NCI-H748 (cell line): ENCODE data around the gene NRF1.
"Not testable (repeated sequence)": the region's sequence is repeated elsewhere in the genome, so short reads cannot be mapped to it uniquely, and the experiment has no call there.

Experiments used
- DNase-seq: peaks from one replicate; lab custom pipeline; 2025; ENCODE audit not compliant: unreplicated experiment; lab: John Stamatoyannopoulos, UW

The NRF1 gene

DNA sequence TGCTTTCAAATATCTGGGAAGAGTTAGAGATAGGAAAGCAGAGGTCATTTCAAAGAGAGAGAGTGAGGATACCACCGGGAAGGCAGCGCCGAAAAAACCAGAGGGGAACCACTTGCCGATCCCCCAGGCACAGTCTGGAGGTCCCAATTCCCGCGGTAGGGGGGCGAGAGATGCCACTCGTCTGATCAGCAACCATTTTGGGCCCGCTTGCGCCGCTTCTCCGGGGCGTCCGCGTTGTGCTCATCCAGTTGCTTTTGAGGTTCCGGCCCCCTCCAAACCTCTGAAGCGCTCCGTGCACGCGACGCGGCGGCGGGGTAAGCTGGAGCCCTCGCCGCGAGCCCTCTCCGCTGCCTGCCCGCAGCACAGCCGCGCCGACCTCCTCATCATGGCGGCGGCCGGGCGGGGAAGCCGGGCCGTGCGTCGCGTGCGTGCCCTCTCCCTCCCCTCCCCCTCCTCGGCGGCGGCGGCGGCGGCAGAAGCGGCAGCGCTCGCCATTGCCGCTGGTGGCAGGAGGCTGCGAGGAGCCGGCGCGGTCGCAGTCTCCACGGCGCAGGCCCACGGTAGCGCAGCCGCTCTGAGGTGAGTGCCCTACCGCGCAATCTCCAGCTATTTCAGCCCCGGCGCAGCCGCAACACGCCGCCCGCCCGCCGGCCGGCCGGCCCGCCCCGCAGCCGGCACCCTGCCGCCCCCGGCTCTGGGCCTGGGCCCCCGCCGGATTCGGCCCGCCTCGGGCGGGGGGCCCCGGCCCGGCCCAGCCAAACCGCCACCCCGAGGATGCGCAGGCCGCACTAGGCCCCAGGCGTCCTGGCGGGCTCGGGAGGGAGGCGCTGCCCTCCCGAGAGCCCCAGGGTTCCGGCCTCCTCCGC lies at the start of gene NRF1:
TSS of gene NRF1 (plus strand) at position 475 of the 866 bp plus-strand sequence. CDS start 45,632 bp downstream, outside the sequence.
- peak; percentile 93 for DNase-seq

DNA sequence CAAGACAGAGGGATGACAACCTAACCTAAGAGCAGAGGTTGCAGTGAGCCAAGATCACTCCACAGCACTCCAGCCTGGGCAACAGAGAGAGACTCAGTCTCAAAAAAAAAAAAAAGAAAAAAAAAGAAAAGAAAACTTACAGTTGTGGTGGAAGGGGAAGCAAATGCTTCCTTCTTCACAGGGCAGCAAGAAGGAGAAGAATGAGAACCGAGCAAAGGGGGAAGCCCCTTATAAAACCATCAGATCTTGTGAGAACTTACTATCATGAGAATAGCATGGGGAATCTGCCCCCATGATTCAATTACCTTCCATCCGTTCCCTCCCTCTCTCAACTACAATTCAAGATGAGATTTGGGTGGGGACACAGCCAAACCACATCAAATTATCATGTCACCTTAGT lies 45.2 kb upstream of the NRF1 start:
- DNase-seq, result not testable (repeated sequence)

DNA sequence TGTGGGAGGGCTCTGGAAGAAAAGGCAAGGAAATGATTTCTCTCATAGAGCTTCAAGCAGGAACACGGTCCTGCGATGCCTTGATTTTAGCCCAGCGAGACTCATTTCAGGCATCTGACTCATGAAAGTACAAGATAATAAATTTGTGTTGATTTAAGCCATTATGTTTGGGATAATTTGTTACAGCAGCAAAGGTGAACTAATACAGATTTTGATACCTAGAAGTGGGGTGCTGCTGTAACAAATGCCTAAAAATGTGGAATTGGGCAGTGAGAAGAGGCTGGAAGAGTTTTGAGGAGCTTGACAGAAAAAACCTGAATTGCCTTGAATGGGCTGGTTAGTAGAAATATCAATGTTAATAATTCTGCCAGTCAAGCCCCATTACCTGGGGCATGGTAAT lies 44.1 kb upstream of the NRF1 start:
- DNase-seq, result no peak

DNA sequence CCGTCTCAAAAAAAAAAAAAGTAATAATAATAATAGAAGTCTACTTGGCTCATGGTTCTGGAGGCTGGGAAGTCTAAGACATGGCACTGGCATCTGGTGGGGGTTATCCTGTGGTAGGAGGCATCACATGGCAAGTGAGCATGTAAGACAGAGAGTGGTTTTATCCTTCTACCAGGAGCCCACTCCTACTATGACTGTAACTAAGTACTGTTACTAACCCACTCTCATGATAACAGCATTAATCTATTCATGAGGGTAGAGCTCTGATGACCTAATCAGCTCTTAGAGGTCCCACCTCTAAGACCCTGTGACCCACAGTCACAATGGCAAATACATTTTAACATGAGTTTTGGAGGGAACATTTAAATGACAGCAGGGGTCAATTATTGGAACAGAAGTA lies 43.3 kb upstream of the NRF1 start:
- DNase-seq, result no peak

DNA sequence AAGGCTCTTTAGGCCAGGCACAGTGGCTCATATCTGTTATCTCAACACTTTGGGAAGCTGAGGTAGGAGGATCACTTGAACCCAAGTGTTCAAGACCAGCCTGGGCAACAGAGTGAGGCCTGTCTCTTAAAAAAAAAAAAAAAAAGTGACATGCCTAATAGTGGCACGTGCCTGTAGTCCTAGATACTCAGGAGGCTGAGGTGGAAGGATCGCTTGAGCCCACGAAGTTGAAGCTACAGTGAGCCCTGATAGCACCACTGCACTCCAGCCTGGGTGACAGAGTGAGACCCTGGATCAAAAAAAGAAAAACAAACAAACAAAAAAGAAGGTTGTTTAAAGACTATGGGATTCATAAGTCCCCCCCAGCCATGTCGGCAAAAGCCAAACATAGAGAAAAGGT lies 42.2 kb upstream of the NRF1 start:
- DNase-seq, result no peak

DNA sequence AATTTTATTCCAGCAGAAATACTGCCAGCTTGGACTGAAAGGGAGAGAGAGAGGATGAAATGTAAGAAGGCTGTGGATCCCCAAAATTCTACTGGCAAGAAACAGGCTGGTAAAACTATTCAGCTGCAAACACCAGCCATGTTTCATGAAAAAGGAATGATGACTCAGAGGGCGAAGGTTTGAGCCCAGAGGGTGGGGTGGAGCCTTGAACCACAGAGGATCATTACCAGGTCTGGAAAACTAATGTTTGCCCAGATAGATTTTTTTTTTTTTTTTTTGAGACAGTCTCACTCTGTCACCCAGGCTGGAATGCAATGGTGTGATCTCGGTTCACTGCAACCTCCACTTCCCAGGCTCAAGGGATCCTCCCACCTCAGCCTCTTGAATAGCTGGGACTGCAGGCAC lies 41.7 kb upstream of the NRF1 start:
- no peak for DNase-seq

DNA sequence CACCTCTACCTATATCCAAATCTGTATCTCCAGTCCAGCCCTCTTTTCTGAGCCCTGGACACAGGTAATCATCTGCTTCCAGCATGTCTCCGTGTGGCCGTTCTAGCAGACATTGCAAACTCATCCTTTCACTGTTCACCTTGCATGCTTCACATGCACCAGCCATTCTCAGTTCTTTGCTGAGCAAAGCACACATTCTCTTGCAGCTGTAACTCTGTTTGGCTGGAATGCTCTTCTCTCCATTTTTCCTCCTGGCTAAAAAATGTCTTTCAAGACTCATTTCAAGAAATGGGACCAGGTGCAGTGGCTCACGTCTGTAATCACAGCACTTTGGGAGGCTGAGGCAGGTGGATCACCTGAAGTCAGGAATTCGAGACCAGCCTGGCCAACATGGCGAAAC lies 40.3 kb upstream of the NRF1 start:
- DNase-seq, result no peak

DNA sequence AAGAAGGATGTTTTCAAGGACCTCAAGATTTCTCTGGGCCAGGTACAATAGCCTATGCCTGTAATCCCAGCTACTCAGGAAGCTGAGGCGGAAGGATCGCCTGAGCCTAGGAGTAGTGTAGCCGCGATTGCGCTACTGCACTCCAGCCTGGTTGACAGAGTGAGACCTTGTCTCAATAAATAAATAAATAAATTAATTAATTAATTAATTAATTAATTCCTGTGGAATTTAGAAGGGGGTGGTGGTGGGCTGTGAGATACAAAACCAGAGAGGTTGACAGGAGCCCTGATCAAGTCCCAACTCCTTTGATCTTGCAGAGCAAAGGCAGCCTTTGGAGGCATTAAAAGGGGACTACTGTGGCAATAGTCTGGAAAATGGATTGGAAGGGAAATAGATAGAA lies 39.3 kb upstream of the NRF1 start:
- no peak for DNase-seq

DNA sequence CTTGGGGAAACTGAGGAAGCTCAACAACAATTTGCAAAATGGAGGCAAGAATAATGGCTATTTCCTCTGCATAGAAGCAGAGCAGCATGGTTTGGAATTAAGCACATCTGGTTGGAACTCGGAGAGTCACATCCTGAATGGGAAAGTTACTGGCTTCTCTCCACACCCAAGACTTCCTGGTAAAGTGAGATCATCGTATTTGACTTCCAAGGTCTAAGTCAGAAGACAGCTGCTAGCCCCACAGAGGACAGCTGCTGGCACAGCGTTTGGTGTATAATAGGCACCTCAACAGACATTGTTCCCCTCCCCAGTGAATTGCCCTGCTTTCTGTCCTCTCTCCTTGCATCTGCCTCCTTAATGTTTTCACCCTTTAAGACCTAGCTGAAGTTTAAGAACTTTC lies 37.0 kb upstream of the NRF1 start:
- no peak for DNase-seq

DNA sequence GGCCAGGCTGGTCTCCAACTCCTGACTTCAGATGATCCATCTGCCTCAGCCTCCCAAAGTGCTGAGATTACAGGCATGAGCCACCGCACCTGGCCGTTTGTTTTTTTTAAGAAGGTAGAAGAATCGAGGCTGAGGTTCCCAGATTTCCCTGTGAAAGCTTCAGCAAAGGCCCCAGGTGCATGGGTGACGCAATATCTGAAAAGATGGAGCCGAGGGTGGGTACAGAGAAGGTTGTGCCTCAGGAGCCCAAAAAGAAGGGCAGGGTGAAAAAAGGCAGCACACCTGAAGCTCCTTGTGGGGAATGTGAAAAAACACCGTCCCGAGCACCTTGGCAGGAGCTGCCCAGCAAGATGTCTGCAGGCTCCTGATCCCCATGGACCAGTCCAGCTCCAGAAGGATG lies 35.8 kb upstream of the NRF1 start:
- no peak for DNase-seq

DNA sequence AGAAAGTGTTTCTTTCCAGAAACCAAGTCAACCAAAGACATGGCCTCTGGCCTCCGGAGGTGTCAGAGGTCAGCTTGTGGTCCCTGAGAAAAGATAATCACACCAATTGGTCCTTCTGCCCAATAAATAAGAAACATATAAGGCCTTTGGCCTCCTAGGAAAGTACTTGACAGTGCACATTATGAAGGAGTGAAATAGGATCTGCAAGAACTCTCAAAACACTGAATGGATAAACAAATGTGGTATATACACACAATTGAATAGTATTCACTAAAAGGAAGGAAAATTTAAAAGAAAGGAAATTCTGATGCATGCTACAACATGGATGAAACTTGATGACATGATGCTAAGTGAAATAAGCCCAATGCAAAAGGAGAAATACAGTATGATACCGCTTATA lies 35.4 kb upstream of the NRF1 start:
- DNase-seq, result no peak

DNA sequence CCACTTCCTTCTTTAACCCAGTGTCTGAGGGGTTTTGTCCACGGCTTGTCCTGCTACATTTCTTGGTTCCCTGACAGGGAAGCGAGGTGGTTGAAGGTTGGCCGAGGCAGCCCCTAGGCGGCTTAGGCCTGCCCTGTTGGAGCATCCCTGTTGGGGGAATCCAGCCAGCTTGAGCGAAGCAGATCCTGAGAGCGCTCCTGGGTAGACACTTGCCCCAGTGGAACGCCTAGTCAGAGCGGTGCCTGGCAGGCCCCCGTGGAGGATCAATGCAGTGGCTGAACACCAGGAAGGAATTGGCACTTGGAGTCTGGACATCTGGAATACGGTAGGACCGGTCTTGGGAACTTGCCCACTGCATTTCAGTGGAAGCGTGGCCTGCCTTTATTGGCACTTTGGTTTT lies 32.7 kb upstream of the NRF1 start:
- no peak for DNase-seq

DNA sequence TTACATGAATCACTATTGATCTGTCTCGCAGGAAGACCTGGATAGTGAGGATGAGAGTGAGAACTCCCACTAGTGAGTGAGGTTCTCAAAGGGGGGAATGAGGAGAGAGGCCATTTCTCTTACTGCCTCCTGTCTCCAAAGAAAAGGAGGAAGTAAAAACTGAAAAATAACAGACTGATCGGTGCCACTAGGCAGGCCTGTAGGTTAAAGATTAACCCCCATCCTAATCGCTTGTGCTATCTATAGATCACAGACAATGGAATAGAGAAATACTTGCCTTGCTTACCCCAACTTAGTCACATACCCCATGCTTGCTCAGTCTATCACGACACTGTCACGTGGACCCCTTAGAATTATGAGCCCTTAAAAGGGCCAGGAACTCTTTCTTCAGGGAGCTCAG lies 25.3 kb upstream of the NRF1 start:
- DNase-seq, result not testable (repeated sequence)

DNA sequence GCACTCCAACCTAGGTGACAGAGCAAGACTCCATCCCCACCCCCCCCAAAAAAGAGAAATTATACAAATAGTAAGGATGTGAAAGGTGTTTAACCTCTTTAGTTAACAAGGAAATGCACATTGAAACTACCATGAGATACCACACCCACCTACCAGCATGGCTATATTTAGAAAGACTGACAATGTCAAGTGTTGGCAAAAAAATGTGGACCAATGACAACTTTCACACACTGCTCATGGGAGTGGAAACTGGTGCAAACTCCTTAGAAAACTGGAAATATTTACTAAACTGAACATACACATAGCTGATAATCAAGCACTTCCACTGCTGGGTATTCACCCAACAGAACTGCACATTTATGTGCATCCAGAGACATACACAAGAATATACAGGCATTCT lies 23.3 kb upstream of the NRF1 start:
- DNase-seq, result no peak

DNA sequence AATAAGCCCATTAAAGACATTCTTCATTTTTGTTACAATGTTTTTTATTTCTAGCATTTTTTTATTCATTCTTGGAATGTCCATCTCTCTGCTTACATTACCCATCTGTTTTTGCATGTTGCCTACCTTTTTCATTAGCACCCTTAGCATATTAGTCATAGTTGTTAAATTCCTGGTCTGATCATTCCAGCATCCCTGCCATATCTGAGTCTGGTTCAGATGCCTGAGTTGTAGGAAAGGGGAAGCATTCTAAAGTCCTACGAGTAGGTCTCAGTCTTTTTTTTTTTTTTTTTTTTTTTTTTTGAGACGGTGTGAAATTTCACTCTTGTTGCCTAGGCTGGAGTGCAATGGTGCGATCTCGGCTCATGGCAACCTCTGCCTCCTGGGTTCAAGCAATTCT lies 19.7 kb upstream of the NRF1 start:
- DNase-seq, result no peak

DNA sequence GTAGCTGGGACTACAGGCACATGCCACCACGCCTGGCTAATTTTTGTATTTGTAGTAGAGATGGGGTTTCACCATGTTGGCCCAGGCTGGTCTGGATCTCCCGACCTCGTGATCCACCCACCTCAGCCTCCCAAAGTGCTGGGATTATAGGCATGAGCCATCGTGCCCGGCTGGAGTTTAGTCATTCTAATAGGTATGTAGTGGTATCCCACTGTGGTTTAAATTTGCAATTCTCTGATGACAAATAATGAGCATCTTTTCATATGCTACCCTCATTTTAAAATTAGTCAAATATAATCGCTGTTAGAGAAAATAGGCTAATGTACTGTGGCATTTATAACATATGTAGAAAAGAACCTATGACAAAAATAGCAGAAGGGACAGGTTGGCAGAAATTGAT lies 15.1 kb upstream of the NRF1 start:
- DNase-seq, result not testable (repeated sequence)

DNA sequence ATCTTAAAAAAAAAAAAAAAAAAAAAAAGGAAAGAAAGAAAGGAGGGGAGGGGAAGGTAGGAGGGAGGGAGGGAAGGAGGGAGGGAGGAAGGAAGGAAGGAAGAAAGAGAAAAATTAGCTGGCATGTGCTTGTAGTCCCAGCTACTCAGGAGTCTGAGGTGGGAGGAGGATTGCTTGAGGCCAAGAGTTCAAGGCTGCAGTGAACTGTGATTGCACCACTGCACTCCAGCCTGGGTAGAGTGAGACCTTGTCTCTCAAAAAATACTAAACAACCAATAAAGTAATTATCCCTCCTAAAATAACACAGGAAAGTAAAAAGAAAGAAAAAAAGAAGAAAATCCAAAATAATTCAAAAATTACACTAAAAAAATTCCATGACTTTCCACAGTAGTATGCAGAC lies 13.8 kb upstream of the NRF1 start:
- DNase-seq, result no peak

DNA sequence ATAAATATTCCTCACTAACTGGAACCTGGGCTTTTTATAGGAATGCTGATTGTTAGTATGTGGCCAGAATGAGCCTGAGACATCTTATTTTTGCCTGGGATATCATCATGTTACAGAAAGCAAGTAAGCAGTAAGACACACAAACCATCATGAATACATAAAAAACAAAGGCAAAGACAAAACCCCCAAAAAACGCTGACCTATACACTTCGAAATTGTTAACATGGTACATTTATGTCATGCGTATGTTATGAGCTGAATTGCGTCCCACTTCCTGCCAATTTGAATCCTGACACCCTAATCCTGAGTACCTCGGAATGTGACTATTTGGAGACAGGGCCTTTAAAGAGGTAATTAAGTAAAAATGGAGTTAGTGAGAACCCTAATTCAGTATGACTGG lies 12.3 kb upstream of the NRF1 start:
- DNase-seq, result no peak

DNA sequence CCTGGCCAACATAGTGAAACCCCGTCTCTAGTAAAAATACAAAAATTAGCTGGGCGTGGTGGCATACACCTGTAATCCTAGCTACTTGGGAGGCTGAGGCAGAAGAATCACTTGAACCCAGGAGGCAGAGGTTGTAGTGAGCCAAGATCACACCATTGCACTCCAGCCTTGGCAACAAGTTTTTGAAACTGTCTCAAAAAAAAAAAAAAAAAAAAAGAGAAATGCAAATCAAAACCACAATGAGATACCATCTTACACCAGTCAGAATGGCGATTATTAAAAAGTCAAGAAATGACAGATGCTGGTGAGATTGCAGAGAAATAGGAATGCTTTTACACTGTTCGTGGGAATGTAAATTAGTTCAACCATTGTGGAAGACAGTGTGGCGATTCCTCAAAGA lies 7.9 kb upstream of the NRF1 start:
- not testable (repeated sequence) for DNase-seq

DNA sequence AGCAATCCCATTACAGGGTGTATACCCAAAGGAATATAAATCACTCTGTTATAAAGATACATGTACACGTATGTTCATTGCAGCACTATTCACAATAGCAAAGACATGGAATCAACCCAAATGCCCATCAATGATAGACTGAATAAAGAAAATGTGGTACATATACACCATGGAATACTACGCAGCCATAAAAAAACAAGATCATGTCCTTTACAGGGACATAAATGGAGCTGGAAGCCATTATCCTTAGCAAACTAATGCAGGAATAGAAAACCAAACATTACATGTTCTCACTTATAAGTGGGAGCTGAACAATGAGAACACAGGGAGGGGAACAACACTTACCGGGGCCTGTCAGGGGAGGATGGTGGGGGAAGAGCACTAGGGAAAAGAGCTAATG lies 7.5 kb upstream of the NRF1 start:
- not testable (repeated sequence) for DNase-seq

DNA sequence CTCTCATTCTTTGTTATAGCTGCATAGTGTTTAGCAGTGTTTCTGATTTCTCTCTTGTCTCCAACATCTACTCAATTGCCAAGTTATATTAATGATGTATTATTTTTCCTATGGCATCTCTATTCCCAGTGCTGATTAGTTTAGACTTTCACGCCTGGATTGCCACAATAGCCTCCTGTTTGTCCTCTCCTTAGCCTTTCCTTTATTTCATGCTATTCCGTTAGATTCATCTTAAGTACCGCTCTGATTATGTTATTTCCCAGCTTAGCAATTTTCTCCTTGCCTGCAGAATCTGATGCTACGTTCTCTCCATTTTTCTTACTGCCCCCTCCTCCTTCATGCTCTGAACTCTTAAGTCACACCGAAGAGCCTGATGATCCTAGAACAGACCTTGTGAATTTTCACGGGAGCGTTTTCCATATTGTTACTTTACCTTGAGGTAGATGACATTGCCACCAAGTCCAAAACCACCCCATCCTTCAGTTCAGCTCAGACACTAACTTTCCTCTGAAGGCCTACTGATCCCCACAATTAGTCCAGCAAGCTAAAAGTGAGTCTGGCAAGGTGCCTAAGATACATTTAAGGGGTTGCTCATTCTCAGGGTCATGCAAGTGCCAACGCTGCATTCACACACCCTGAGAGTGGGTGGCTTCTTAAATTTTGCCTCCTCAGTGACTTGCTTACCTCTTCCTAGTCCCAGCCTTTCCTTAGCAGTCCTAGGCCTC lies 6.6 kb upstream of the NRF1 start:
- DNase-seq, result no peak

DNA sequence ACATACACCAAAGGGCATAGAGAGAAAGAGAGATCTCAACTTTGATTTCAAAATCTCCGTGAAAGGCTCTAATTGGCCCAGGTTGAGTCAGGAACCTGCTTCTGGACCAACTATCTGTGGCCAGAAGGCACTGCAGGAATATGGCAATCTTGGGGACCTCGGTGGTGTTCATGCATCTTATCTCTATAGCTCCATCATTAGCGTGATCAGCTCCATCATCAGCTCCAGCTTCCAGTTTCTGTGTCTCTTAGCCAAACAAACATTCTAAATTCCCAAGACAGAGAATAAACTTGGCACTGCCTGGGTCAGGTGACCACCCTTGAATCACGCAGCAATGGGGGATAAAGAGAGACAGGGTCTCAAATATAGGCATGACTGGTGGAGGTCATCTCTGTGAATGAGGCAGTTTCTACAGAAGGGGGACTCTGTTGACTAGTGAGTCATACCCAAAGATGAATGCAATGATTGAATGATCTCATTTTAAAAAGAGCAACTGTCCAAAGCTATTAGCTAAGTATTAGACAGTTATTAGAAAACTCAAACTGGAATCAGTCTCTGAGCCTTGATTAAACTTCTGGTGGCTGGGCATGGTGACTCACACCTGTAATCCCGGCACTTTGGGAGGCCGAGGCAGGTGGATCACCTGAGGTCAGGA lies 5.4 kb upstream of the NRF1 start:
- no peak for DNase-seq
